Measurements from ENCODE around the gene SPDYE2B. TPM values are rescaled to one million over a fixed set of nuclear protein-coding genes. Genes with fewer than 3 reads are reported as not detected.
"Not testable (repeated sequence)": the region's sequence is repeated elsewhere in the genome, so short reads cannot be mapped to it uniquely, and the experiment has no call there.

The SPDYE2B gene
- polyA plus RNA-seq, 1 donor (not counting 4 experiments of a cell fraction or from before 2014, with no cell fraction given) = not detected

GRCh38 chr7:102627271-102627904 is 22.7 kb upstream of the SPDYE2B start:
- FAIRE-seq; H3K9me3 ChIP-seq (ENCODE audit: control insufficient read depth, low read depth, low read length); H3K27me3 ChIP-seq (ENCODE audit: control insufficient read depth, extremely low read depth, insufficient read depth, low read length); H3K4me2 ChIP-seq (ENCODE audit: control insufficient read depth, extremely low read depth, insufficient read depth, low read depth, low read length); dilution Hi-C loops (cut with MboI; ENCODE audit: extremely low pct_ligation_motif_present, low sequenced_read_pairs); H3K4me1 ChIP-seq (ENCODE audit: control insufficient read depth, extremely low read depth, insufficient read depth, low read length); H3K4me3 ChIP-seq (ENCODE audit: control insufficient read depth in 2 of 3, extremely low read depth in 1 of 3, insufficient read depth in 2 of 3, low read depth in 1 of 3, low read length in 3 of 3); H3K36me3 ChIP-seq (ENCODE audit: control insufficient read depth in 2 of 2, extremely low read depth in 1 of 2, insufficient read depth in 2 of 2, low read length in 2 of 2); H3K79me2 ChIP-seq (ENCODE audit: control insufficient read depth, insufficient read depth, low read length); H2AFZ ChIP-seq (ENCODE audit: control insufficient read depth, low read length); H3K9me1 ChIP-seq (ENCODE audit: control insufficient read depth, extremely low read depth, insufficient read depth, low read length); H4K20me1 ChIP-seq (ENCODE audit: control insufficient read depth, extremely low read depth, insufficient read depth, low read length); H3K27ac ChIP-seq (ENCODE audit: control insufficient read depth, insufficient read depth, low read length); DNase-seq (ENCODE audit: low read depth, low spot score); H3K9ac ChIP-seq (ENCODE audit: control insufficient read depth, extremely low read depth, insufficient read depth, low read length): not testable (repeated sequence)

- H3K9me3 ChIP-seq (ENCODE audit: control insufficient read depth, low read depth, low read length); dilution Hi-C loops (cut with MboI; ENCODE audit: extremely low pct_ligation_motif_present, low sequenced_read_pairs); H4K20me1 ChIP-seq (ENCODE audit: control insufficient read depth, extremely low read depth, insufficient read depth, low read length); H3K4me3 ChIP-seq (ENCODE audit: control insufficient read depth in 2 of 3, extremely low read depth in 1 of 3, insufficient read depth in 2 of 3, low read depth in 1 of 3, low read length in 3 of 3); H3K9me1 ChIP-seq (ENCODE audit: control insufficient read depth, extremely low read depth, insufficient read depth, low read length); H3K4me2 ChIP-seq (ENCODE audit: control insufficient read depth, extremely low read depth, insufficient read depth, low read depth, low read length); H3K36me3 ChIP-seq (ENCODE audit: control insufficient read depth in 2 of 2, extremely low read depth in 1 of 2, insufficient read depth in 2 of 2, low read length in 2 of 2); H3K27me3 ChIP-seq (ENCODE audit: control insufficient read depth, extremely low read depth, insufficient read depth, low read length); H3K4me1 ChIP-seq (ENCODE audit: control insufficient read depth, extremely low read depth, insufficient read depth, low read length); H3K9ac ChIP-seq (ENCODE audit: control insufficient read depth, extremely low read depth, insufficient read depth, low read length); H2AFZ ChIP-seq (ENCODE audit: control insufficient read depth, low read length); H3K79me2 ChIP-seq (ENCODE audit: control insufficient read depth, insufficient read depth, low read length); FAIRE-seq; H3K27ac ChIP-seq (ENCODE audit: control insufficient read depth, insufficient read depth, low read length); DNase-seq (ENCODE audit: low read depth, low spot score): not testable (repeated sequence)
These were observed 19.5 kb upstream of the SPDYE2B start for GRCh38 chr7:102630622-102631021.

GRCh38 chr7:102634299-102634698 is 15.8 kb upstream of the SPDYE2B start:
- H3K27ac ChIP-seq (ENCODE audit: control insufficient read depth, insufficient read depth, low read length); DNase-seq (ENCODE audit: low read depth, low spot score); H3K9ac ChIP-seq (ENCODE audit: control insufficient read depth, extremely low read depth, insufficient read depth, low read length); H3K4me3 ChIP-seq (ENCODE audit: control insufficient read depth in 2 of 3, extremely low read depth in 1 of 3, insufficient read depth in 2 of 3, low read depth in 1 of 3, low read length in 3 of 3); FAIRE-seq; H3K4me2 ChIP-seq (ENCODE audit: control insufficient read depth, extremely low read depth, insufficient read depth, low read depth, low read length); H3K9me3 ChIP-seq (ENCODE audit: control insufficient read depth, low read depth, low read length); H3K36me3 ChIP-seq (ENCODE audit: control insufficient read depth in 2 of 2, extremely low read depth in 1 of 2, insufficient read depth in 2 of 2, low read length in 2 of 2); dilution Hi-C loops (cut with MboI; ENCODE audit: extremely low pct_ligation_motif_present, low sequenced_read_pairs); H3K4me1 ChIP-seq (ENCODE audit: control insufficient read depth, extremely low read depth, insufficient read depth, low read length); H4K20me1 ChIP-seq (ENCODE audit: control insufficient read depth, extremely low read depth, insufficient read depth, low read length); H3K27me3 ChIP-seq (ENCODE audit: control insufficient read depth, extremely low read depth, insufficient read depth, low read length); H3K9me1 ChIP-seq (ENCODE audit: control insufficient read depth, extremely low read depth, insufficient read depth, low read length); H2AFZ ChIP-seq (ENCODE audit: control insufficient read depth, low read length); H3K79me2 ChIP-seq (ENCODE audit: control insufficient read depth, insufficient read depth, low read length): not testable (repeated sequence)

GRCh38 chr7:102635354-102635753 is 14.8 kb upstream of the SPDYE2B start:
- H3K9me1 ChIP-seq (ENCODE audit: control insufficient read depth, extremely low read depth, insufficient read depth, low read length) = not testable (repeated sequence)

GRCh38 chr7:102636956-102637355 is 13.2 kb upstream of the SPDYE2B start:
- H3K9me1 ChIP-seq (ENCODE audit: control insufficient read depth, extremely low read depth, insufficient read depth, low read length); H4K20me1 ChIP-seq (ENCODE audit: control insufficient read depth, extremely low read depth, insufficient read depth, low read length); H2AFZ ChIP-seq (ENCODE audit: control insufficient read depth, low read length); H3K27ac ChIP-seq (ENCODE audit: control insufficient read depth, insufficient read depth, low read length); H3K27me3 ChIP-seq (ENCODE audit: control insufficient read depth, extremely low read depth, insufficient read depth, low read length); H3K36me3 ChIP-seq (ENCODE audit: control insufficient read depth in 2 of 2, extremely low read depth in 1 of 2, insufficient read depth in 2 of 2, low read length in 2 of 2); H3K4me3 ChIP-seq (ENCODE audit: control insufficient read depth in 2 of 3, extremely low read depth in 1 of 3, insufficient read depth in 2 of 3, low read depth in 1 of 3, low read length in 3 of 3); H3K4me1 ChIP-seq (ENCODE audit: control insufficient read depth, extremely low read depth, insufficient read depth, low read length); H3K9me3 ChIP-seq (ENCODE audit: control insufficient read depth, low read depth, low read length); H3K4me2 ChIP-seq (ENCODE audit: control insufficient read depth, extremely low read depth, insufficient read depth, low read depth, low read length); dilution Hi-C loops (cut with MboI; ENCODE audit: extremely low pct_ligation_motif_present, low sequenced_read_pairs); FAIRE-seq; DNase-seq (ENCODE audit: low read depth, low spot score); H3K9ac ChIP-seq (ENCODE audit: control insufficient read depth, extremely low read depth, insufficient read depth, low read length); H3K79me2 ChIP-seq (ENCODE audit: control insufficient read depth, insufficient read depth, low read length): not testable (repeated sequence)

More at GRCh38 chr7:102635354-102635753, 14.8 kb upstream of the SPDYE2B start:
- H3K36me3 ChIP-seq (ENCODE audit: control insufficient read depth in 2 of 2, extremely low read depth in 1 of 2, insufficient read depth in 2 of 2, low read length in 2 of 2); H2AFZ ChIP-seq (ENCODE audit: control insufficient read depth, low read length); H3K4me3 ChIP-seq (ENCODE audit: control insufficient read depth in 2 of 3, extremely low read depth in 1 of 3, insufficient read depth in 2 of 3, low read depth in 1 of 3, low read length in 3 of 3); dilution Hi-C loops (cut with MboI; ENCODE audit: extremely low pct_ligation_motif_present, low sequenced_read_pairs); H3K9ac ChIP-seq (ENCODE audit: control insufficient read depth, extremely low read depth, insufficient read depth, low read length); H3K79me2 ChIP-seq (ENCODE audit: control insufficient read depth, insufficient read depth, low read length); FAIRE-seq; H3K27ac ChIP-seq (ENCODE audit: control insufficient read depth, insufficient read depth, low read length); H3K4me2 ChIP-seq (ENCODE audit: control insufficient read depth, extremely low read depth, insufficient read depth, low read depth, low read length); H3K27me3 ChIP-seq (ENCODE audit: control insufficient read depth, extremely low read depth, insufficient read depth, low read length); H3K9me3 ChIP-seq (ENCODE audit: control insufficient read depth, low read depth, low read length); DNase-seq (ENCODE audit: low read depth, low spot score); H3K4me1 ChIP-seq (ENCODE audit: control insufficient read depth, extremely low read depth, insufficient read depth, low read length); H4K20me1 ChIP-seq (ENCODE audit: control insufficient read depth, extremely low read depth, insufficient read depth, low read length): not testable (repeated sequence)

All from keratinocyte (primary cell).